GM10266 (cell line): ENCODE results near the gene MIPOL1.

Source experiments
- DNase-seq: peaks from one replicate; pipeline ENCODE4 v3.0.0; 2012; ENCODE audit errors: extremely low spot score
- CTCF ChIP-seq: IDR thresholded peaks from 2 replicates; pipeline ENCODE4 v1.5.1; 2012; ENCODE audit warnings: mild to moderate bottlenecking, low read depth; ENCODE audit not compliant: control insufficient read depth, insufficient read depth; ENCODE audit errors: missing control alignments

Gene MIPOL1

GRCh38 chr14:37422319-37422718 is 224.6 kb downstream of the MIPOL1 start:
- no peak for DNase-seq
- no peak for TF ChIP-seq CTCF

- no peak for DNase-seq
- no peak for TF ChIP-seq CTCF
These were observed 225.0 kb downstream of the MIPOL1 start for GRCh38 chr14:37422748-37423147.

GRCh38 chr14:37428954-37429353 is 231.2 kb downstream of the MIPOL1 start:
- DNase-seq, result no peak
- no peak for TF ChIP-seq CTCF

GRCh38 chr14:37429618-37430017 is 231.9 kb downstream of the MIPOL1 start:
- no peak for DNase-seq
- TF ChIP-seq CTCF, result no peak

GRCh38 chr14:37434867-37435266 is 237.1 kb downstream of the MIPOL1 start:
- no peak for DNase-seq
- no peak for TF ChIP-seq CTCF

GRCh38 chr14:37436519-37436918 is 238.8 kb downstream of the MIPOL1 start:
- DNase-seq, result no peak
- TF ChIP-seq CTCF, result no peak

- no peak for DNase-seq
- TF ChIP-seq CTCF, result no peak
These were observed 239.8 kb downstream of the MIPOL1 start for GRCh38 chr14:37437490-37437889.
